ENCODE data around the gene HOXC10.

DNA sequence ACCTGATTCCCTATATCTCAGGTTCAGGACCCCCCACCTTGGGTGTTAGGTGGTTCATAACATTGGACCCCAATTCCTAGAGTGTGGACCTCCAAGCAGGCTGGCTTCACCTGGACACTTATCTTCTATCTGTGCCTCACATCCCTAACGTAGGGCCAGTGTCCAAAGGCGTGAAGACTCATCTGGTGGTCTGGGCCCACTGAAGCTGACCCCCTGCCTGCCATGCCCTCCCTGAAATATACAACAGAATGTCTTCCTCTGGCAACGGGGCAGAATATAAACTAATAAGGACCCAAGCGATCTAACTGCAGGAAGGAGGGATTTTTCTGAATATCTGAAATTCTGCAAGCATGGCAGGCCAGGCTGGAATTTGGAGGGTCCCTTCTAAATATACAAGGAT, 40.7 kb upstream of the HOXC10 start:
- TF ChIP-seq, protein P1, sequence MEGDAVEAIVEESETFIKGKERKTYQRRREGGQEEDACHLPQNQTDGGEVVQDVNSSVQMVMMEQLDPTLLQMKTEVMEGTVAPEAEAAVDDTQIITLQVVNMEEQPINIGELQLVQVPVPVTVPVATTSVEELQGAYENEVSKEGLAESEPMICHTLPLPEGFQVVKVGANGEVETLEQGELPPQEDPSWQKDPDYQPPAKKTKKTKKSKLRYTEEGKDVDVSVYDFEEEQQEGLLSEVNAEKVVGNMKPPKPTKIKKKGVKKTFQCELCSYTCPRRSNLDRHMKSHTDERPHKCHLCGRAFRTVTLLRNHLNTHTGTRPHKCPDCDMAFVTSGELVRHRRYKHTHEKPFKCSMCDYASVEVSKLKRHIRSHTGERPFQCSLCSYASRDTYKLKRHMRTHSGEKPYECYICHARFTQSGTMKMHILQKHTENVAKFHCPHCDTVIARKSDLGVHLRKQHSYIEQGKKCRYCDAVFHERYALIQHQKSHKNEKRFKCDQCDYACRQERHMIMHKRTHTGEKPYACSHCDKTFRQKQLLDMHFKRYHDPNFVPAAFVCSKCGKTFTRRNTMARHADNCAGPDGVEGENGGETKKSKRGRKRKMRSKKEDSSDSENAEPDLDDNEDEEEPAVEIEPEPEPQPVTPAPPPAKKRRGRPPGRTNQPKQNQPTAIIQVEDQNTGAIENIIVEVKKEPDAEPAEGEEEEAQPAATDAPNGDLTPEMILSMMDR (IDR thresholded peaks at IDR 0.05): no peak
- TF ChIP-seq EZH2 (IDR thresholded peaks at IDR 0.05; ENCODE audit: borderline replicate concordance, insufficient read depth, low read depth, low read length, poor library complexity, severe bottlenecking): no peak
